ENCODE measurements around the gene WEE2. TPM values are rescaled to one million over a fixed set of nuclear protein-coding genes. Genes with fewer than 3 reads are reported as not detected.

Gene WEE2
- total RNA-seq, 1 donor from 2014 or later: not detected

DNA sequence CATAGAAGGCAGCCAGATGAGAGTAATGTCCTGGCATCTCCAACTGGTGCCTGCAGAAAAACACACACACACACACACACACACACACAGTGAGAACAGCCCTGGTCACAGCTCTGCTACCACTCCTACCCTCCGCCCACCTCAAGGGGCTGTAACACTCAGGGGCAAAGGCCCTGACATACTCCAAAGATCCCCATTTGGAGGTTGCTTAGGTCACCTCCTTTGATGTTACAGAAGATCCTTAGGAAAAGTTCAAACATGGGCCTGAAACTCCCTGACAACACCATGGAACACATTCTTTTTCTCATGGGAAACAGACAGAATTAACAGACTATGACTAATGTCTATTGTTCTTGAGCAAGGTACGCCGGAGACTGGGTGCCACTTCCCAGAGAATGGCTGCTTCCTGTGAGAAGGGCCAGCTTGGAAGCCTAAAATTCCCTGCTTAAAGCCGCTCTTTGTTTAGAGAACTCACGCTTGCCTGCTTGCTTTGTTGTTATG, 33.9 kb upstream of the WEE2 start:
- Mint-ChIP-seq H3K36me3 (ENCODE audit: unreplicated experiment) (no peaks in the 10 kb centered on the region), H3K4me3 (ENCODE audit: unreplicated experiment) (no peak overlapping the region), H3K4me1 (ENCODE audit: low read depth, unreplicated experiment) (peaks cover 2% of the 10 kb centered on the region), H3K27me3 (ENCODE audit: unreplicated experiment) (no peaks in the 10 kb centered on the region), H3K27ac (ENCODE audit: unreplicated experiment) (no peak overlapping the region), H3K9me3 (ENCODE audit: unreplicated experiment) (no peaks in the 10 kb centered on the region)
- TF ChIP-seq, protein P1, sequence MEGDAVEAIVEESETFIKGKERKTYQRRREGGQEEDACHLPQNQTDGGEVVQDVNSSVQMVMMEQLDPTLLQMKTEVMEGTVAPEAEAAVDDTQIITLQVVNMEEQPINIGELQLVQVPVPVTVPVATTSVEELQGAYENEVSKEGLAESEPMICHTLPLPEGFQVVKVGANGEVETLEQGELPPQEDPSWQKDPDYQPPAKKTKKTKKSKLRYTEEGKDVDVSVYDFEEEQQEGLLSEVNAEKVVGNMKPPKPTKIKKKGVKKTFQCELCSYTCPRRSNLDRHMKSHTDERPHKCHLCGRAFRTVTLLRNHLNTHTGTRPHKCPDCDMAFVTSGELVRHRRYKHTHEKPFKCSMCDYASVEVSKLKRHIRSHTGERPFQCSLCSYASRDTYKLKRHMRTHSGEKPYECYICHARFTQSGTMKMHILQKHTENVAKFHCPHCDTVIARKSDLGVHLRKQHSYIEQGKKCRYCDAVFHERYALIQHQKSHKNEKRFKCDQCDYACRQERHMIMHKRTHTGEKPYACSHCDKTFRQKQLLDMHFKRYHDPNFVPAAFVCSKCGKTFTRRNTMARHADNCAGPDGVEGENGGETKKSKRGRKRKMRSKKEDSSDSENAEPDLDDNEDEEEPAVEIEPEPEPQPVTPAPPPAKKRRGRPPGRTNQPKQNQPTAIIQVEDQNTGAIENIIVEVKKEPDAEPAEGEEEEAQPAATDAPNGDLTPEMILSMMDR (IDR thresholded peaks at IDR 0.05; ENCODE audit: partially characterized antibody, unreplicated experiment): no peak
- DNase-seq: no peak

DNA sequence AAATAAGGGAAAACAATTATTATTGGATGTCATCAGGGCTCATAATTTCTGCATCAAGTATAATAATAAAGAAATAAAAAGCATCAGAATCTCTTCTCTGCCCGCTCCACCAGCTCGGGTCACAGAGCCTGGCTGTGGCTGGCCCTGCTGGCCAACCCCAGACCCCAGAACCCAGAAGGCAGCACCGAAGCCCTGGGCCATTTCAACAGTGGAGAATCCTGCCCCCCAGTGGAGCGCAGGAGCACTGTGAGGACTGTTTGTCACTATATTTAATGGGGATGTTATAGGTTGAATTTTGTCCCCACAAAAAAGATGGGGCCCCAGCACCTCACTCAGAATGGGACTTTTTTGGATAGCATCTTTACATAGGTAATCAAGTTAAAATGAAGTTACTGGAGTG, 33.5 kb upstream of the WEE2 start:
- Mint-ChIP-seq H3K36me3 (ENCODE audit: unreplicated experiment) (no peaks in the 10 kb centered on the region), H3K27ac (ENCODE audit: unreplicated experiment) (no peak overlapping the region), H3K27me3 (ENCODE audit: unreplicated experiment) (no peaks in the 10 kb centered on the region), H3K9me3 (ENCODE audit: unreplicated experiment) (no peaks in the 10 kb centered on the region), H3K4me3 (ENCODE audit: unreplicated experiment) (no peak overlapping the region), H3K4me1 (ENCODE audit: low read depth, unreplicated experiment) (peaks cover 2% of the 10 kb centered on the region)
- TF ChIP-seq, protein P1 (IDR thresholded peaks at IDR 0.05; ENCODE audit: partially characterized antibody, unreplicated experiment): peak; percentile 59
- DNase-seq: peak; percentile 45

DNA sequence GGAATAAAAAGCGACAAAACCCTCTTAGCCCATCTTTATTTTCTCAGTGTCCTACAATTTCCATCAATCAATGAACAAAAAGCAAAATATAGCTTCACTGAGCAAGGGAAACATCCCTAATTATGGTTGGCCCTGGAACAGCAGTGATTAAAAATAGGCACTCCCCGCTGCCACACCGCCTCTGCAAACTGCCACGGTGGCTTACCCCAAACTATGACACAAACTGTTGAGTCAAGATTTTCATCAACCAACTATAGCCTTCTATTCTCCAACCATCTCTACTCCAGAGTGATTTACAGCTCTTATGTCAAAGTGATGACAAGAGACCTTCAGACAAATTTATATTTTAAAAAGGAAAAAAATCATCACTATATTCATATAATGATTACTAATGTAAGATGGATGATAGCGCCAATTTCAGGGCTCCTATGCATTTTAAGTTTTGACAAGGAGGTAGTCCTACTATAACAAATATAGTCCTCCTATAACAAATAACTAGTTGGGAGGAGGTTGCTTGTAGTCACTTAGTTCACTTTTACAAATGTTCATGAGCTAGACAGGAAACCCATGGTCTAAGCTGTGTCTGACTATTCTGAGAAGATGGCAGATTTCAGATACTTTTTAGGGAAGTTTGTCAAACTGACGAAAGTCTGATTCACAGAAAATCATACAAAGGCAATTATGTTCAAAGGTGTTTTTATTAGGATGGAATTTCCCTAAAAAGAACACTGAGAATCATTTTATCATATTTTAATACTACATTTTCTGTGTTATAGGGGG, 32.5 kb upstream of the WEE2 start:
- Mint-ChIP-seq H3K36me3 (ENCODE audit: unreplicated experiment) (no peaks in the 10 kb centered on the region), H3K4me1 (ENCODE audit: low read depth, unreplicated experiment) (peaks cover 2% of the 10 kb centered on the region), H3K27me3 (ENCODE audit: unreplicated experiment) (no peaks in the 10 kb centered on the region), H3K4me3 (ENCODE audit: unreplicated experiment) (no peak overlapping the region), H3K9me3 (ENCODE audit: unreplicated experiment) (no peaks in the 10 kb centered on the region), H3K27ac (ENCODE audit: unreplicated experiment) (no peak overlapping the region)
- no peak for DNase-seq
- TF ChIP-seq, protein P1 (IDR thresholded peaks at IDR 0.05; ENCODE audit: partially characterized antibody, unreplicated experiment): no peak

DNA sequence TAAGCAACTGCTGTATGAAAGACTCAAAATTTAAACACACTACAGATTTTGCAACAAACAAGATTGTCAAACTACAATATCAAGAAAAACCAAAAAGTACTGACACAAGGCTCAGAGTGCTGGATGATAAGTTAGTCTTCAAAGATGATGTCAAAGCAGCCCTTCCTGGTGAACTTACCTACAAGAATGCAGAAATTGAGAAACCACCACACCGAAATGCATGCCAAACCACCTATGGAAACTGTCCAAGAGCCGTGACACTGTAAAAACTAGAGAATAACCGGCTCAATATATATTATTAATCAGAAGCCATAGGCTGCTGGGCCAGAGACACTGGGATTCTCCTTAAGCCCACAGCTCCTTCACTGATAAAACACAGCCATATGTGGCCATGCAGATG, 31.5 kb upstream of the WEE2 start:
- no peak for DNase-seq
- TF ChIP-seq, protein P1 (IDR thresholded peaks at IDR 0.05; ENCODE audit: partially characterized antibody, unreplicated experiment): no peak
- H3K27ac Mint-ChIP-seq (ENCODE audit: unreplicated experiment): no peak overlapping the region
- no peaks in the 10 kb centered on the region for H3K36me3 Mint-ChIP-seq (ENCODE audit: unreplicated experiment)
- H3K4me1 Mint-ChIP-seq (ENCODE audit: low read depth, unreplicated experiment): peaks cover 2% of the 10 kb centered on the region
- H3K27me3 Mint-ChIP-seq (ENCODE audit: unreplicated experiment): no peaks in the 10 kb centered on the region
- no peaks in the 10 kb centered on the region for H3K9me3 Mint-ChIP-seq (ENCODE audit: unreplicated experiment)
- no peak overlapping the region for H3K4me3 Mint-ChIP-seq (ENCODE audit: unreplicated experiment)

DNA sequence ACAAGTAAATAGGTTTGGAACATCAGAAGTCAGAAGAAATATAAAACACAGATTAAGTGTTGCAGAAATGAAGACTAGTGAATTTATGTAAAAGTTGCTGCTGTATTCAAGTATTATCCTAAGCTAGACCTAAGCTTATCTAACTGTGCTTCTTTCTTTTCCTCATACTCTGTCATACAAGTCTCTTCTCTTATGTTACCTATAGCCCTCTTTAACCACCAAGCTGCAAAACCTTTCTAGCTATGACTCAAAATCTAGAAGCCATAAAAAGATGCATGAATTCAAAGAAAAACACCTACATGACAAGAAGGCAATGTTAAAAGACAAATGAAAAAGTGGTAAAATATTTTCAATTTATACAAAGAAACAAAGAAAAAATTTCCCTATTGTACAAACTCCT, 29.1 kb upstream of the WEE2 start:
- TF ChIP-seq, protein P1 (IDR thresholded peaks at IDR 0.05; ENCODE audit: partially characterized antibody, unreplicated experiment): no peak

More for the DNA sequence above, 29.1 kb upstream of the WEE2 start:
- H3K27ac Mint-ChIP-seq (ENCODE audit: unreplicated experiment): no peak overlapping the region
- peaks cover 4% of the 10 kb centered on the region for H3K4me1 Mint-ChIP-seq (ENCODE audit: low read depth, unreplicated experiment)
- H3K9me3 Mint-ChIP-seq (ENCODE audit: unreplicated experiment): no peaks in the 10 kb centered on the region
- no peaks in the 10 kb centered on the region for H3K27me3 Mint-ChIP-seq (ENCODE audit: unreplicated experiment)
- H3K4me3 Mint-ChIP-seq (ENCODE audit: unreplicated experiment): no peak overlapping the region
- H3K36me3 Mint-ChIP-seq (ENCODE audit: unreplicated experiment): no peaks in the 10 kb centered on the region
- no peak for DNase-seq

Data from glutamatergic neuron (in vitro differentiated cells).